ENCODE data around the gene NFATC2.

DNA sequence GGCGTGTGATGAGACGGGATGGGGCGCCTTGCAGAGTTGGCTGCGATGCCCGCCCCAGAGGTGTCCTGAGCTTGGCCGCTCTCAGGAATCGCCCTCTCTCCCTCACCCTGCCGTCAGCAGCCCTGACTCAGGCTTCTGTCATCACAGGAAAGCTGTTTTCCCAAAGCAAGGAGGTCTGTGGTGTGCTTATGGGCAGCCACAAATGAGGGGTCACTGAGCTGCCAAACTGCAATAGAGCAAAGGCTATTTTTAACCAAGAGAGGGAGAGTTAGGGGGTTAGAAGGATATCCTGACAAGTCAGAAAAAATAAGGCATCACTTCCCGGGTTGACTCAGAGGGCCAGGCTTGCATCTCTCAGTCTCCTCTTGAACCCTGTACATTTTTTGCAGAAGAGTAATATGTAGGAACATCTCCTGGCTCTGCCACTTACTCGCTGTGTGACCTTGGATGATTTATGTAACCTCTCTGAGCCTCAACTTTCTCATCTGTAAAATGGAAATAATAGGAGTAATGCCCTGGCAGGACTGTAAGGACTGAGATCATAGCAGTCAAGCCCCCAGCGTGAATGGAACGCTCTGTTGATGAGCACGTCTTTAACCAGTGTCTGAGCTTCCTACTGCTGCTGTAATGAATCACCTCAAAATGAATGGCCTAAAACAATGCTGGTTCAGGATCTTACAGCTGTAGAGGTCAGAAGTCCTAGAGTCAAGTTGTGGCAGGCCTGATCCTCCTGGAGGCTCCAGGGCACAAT is 181.9 kb downstream of the NFATC2 start:
- TF ChIP-seq, protein P1, sequence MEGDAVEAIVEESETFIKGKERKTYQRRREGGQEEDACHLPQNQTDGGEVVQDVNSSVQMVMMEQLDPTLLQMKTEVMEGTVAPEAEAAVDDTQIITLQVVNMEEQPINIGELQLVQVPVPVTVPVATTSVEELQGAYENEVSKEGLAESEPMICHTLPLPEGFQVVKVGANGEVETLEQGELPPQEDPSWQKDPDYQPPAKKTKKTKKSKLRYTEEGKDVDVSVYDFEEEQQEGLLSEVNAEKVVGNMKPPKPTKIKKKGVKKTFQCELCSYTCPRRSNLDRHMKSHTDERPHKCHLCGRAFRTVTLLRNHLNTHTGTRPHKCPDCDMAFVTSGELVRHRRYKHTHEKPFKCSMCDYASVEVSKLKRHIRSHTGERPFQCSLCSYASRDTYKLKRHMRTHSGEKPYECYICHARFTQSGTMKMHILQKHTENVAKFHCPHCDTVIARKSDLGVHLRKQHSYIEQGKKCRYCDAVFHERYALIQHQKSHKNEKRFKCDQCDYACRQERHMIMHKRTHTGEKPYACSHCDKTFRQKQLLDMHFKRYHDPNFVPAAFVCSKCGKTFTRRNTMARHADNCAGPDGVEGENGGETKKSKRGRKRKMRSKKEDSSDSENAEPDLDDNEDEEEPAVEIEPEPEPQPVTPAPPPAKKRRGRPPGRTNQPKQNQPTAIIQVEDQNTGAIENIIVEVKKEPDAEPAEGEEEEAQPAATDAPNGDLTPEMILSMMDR (IDR thresholded peaks at IDR 0.05) = no peak
- TF ChIP-seq POLR2AphosphoS5 (IDR thresholded peaks at IDR 0.05; ENCODE audit: low read depth, low read length) = peak; percentile 86; the same call in 1 of the 2 replicates
- TF ChIP-seq YY1 (IDR thresholded peaks at IDR 0.05; ENCODE audit: low read depth) = peak; percentile 21; the same call in 1 of the 2 replicates
- TF ChIP-seq, protein P2, sequence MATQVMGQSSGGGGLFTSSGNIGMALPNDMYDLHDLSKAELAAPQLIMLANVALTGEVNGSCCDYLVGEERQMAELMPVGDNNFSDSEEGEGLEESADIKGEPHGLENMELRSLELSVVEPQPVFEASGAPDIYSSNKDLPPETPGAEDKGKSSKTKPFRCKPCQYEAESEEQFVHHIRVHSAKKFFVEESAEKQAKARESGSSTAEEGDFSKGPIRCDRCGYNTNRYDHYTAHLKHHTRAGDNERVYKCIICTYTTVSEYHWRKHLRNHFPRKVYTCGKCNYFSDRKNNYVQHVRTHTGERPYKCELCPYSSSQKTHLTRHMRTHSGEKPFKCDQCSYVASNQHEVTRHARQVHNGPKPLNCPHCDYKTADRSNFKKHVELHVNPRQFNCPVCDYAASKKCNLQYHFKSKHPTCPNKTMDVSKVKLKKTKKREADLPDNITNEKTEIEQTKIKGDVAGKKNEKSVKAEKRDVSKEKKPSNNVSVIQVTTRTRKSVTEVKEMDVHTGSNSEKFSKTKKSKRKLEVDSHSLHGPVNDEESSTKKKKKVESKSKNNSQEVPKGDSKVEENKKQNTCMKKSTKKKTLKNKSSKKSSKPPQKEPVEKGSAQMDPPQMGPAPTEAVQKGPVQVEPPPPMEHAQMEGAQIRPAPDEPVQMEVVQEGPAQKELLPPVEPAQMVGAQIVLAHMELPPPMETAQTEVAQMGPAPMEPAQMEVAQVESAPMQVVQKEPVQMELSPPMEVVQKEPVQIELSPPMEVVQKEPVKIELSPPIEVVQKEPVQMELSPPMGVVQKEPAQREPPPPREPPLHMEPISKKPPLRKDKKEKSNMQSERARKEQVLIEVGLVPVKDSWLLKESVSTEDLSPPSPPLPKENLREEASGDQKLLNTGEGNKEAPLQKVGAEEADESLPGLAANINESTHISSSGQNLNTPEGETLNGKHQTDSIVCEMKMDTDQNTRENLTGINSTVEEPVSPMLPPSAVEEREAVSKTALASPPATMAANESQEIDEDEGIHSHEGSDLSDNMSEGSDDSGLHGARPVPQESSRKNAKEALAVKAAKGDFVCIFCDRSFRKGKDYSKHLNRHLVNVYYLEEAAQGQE (IDR thresholded peaks at IDR 0.05; ENCODE audit: low read depth, low read length) = peak; percentile 65
